Spinal cord (tissue), 10 donors: ENCODE results near the gene LUM. TPM values are rescaled to one million over a fixed set of nuclear protein-coding genes. Genes with fewer than 3 reads are reported as not detected.

Source experiments
- DNase-seq, 6 donors: peaks; one replicate each; pipeline versions ENCODE4 v3.0.0 to v3.0.0-alpha.2; 2013 to 2015; ENCODE audit warnings: low spot score in 6 of 6, low read depth in 4 of 6
- H3K27ac ChIP-seq: one replicate; pipeline ENCODE4 v1.5.1; 2013; ENCODE audit warnings: low read depth, low read length, control low read depth
- H3K27me3 ChIP-seq: one replicate; pipeline ENCODE4 v1.6.1; 2013; ENCODE audit warnings: low read length; ENCODE audit not compliant: control insufficient read depth, insufficient read depth
- H3K36me3 ChIP-seq: one replicate; pipeline ENCODE4 v1.6.1; 2013; ENCODE audit warnings: low read length; ENCODE audit not compliant: control insufficient read depth, insufficient read depth
- H3K4me1 ChIP-seq: one replicate; pipeline ENCODE4 v1.6.1; 2013; ENCODE audit warnings: low read length; ENCODE audit not compliant: control insufficient read depth, insufficient read depth
- H3K4me3 ChIP-seq: one replicate; pipeline ENCODE4 v1.5.1; 2013; ENCODE audit warnings: low read depth, low read length, control low read depth
- H3K9me3 ChIP-seq: one replicate; pipeline ENCODE4 v1.6.1; 2013; ENCODE audit warnings: low read length; ENCODE audit not compliant: control insufficient read depth, insufficient read depth
- WGBS: methylation state at CpG from one replicate; pipeline ENCODE4 v1.1.5; 2013; ENCODE audit warnings: missing lambda C conversion rate; ENCODE audit not compliant: insufficient coverage; 5-methylcytosine and 5-hydroxymethylcytosine counted together
- polyA plus RNA-seq, 2 donors: library from polyadenylated mRNA; unstranded; fragments of 120-200 nt; gene quantifications; one replicate each; pipeline ENCODE4 v1.2.1, GENCODE V29; 2013; ENCODE audit not compliant: insufficient read length in 2 of 2
- total RNA-seq, 2 donors: library from RNA; depleted of rRNA in 1 of 2; stranded (reverse); fragments of 120-200 nt in 1 of 2; fragments of >200 nt in 1 of 2; gene quantifications; one replicate each; pipeline versions ENCODE4 v1.2.3 to v1.2.4, GENCODE V29; 2013 to 2014
- donor health status: healthy.

LUM gene
- total and polyA plus RNA-seq, 4 donors, result 31.3 to 141 (median 84.5) TPM

DNA sequence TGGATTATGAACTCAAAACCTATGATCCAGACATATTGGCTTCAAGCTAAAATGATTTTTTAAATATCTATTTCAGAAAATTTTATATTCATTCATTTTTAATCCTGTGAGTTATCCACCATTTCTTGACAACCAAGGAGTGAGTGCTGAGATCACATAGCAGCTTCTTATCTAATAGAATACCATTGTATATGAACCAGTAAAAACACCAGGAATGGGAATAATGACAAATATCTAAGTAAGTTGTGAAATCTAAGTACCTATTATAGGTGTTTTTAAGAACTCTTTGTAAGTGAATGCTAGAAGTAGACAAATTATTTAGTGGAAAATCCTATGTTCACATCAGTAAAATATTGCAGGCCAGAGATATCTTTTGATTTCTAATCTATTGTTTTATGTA, 8.2 kb downstream of the LUM start:
- no peak overlapping the region for H3K27ac ChIP-seq
- H3K4me3 ChIP-seq, result no peak overlapping the region
- no peak for DNase-seq
- H3K4me1 ChIP-seq, result no peaks in the 10 kb centered on the region
- H3K27me3 ChIP-seq, result no peaks in the 10 kb centered on the region
- no peaks in the 10 kb centered on the region for H3K9me3 ChIP-seq
- no peaks in the 10 kb centered on the region for H3K36me3 ChIP-seq

- Histone ChIP-seq H3K36me3 (no peaks in the 10 kb centered on the region), H3K4me1 (no peaks in the 10 kb centered on the region), H3K9me3 (no peaks in the 10 kb centered on the region), H3K27ac (no peak overlapping the region), H3K27me3 (no peaks in the 10 kb centered on the region), H3K4me3 (no peak overlapping the region)
- no peak for DNase-seq
- no CpG with 5 or more reads among the region's 2 CpGs for WGBS
Measured at GRCh38 chr12:91100906-91101305, 10.4 kb downstream of the LUM start.

- WGBS, result 74% methylated on average over 2 of the region's 2 CpGs
- H3K4me1 ChIP-seq, result no peaks in the 10 kb centered on the region
- no peaks in the 10 kb centered on the region for H3K9me3 ChIP-seq
- DNase-seq, result no peak
- H3K27ac ChIP-seq, result no peak overlapping the region
- H3K36me3 ChIP-seq, result no peaks in the 10 kb centered on the region
- no peak overlapping the region for H3K4me3 ChIP-seq
- no peaks in the 10 kb centered on the region for H3K27me3 ChIP-seq
Measured at GRCh38 chr12:91099836-91100235, 11.5 kb downstream of the LUM start.

DNA sequence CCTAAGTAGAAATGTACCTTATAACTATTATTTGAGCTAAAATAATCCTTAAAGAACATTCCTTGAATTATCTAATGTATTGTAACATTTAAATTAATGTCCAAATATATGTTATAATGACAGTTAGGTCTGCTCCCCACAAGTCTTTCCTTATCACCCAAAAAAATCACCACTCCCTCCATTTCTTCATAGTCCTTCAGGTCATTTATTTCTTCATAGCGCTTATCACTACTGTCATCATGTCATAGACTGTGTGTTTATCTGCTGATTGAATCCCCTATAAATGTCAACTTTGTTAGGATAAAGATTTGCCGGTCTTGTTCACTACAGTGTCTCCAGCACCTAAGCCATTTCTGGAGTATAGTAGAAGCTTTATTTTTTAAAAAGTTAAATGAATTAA, 12.0 kb downstream of the LUM start:
- no peak for DNase-seq
- WGBS, result no CpG with 5 or more reads among the region's 2 CpGs
- H3K27me3 ChIP-seq, result no peaks in the 10 kb centered on the region
- no peaks in the 10 kb centered on the region for H3K36me3 ChIP-seq
- no peak overlapping the region for H3K27ac ChIP-seq
- H3K9me3 ChIP-seq, result no peaks in the 10 kb centered on the region
- H3K4me3 ChIP-seq, result no peak overlapping the region
- H3K4me1 ChIP-seq, result no peaks in the 10 kb centered on the region

GRCh38 chr12:91098941-91099340, 12.4 kb downstream of the LUM start:
- H3K36me3 ChIP-seq, result no peaks in the 10 kb centered on the region
- H3K4me1 ChIP-seq, result no peaks in the 10 kb centered on the region
- no CpG with 5 or more reads among the region's 3 CpGs for WGBS
- no peak overlapping the region for H3K27ac ChIP-seq
- H3K9me3 ChIP-seq, result no peaks in the 10 kb centered on the region
- no peak for DNase-seq
- H3K27me3 ChIP-seq, result no peaks in the 10 kb centered on the region
- no peak overlapping the region for H3K4me3 ChIP-seq

- H3K27me3 ChIP-seq, result no peaks in the 10 kb centered on the region
- H3K4me1 ChIP-seq, result no peaks in the 10 kb centered on the region
- DNase-seq, result no peak
- H3K27ac ChIP-seq, result no peak overlapping the region
- H3K4me3 ChIP-seq, result no peak overlapping the region
- H3K36me3 ChIP-seq, result no peaks in the 10 kb centered on the region
- no peaks in the 10 kb centered on the region for H3K9me3 ChIP-seq
Measured at GRCh38 chr12:91098461-91098860, 12.8 kb downstream of the LUM start.

DNA sequence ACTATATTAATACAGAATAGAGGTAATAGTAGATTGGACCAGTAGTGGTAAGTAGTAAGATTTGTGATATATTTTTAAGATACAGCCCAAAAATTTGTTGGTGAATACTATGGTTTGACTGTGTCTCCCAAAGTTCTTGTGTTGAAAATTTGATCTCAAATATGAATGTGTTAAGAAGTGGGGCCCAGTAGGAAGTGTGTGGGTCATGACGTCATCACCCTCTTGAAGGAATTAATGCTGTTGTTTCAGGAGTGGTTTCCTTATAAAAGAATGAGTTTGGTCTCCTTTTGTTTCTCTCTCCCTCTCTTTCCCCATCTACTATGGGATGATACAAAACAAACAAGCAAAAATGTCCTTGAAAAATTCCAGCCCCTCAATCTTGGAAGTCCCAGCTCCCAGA, 16.3 kb downstream of the LUM start:
- no peaks in the 10 kb centered on the region for H3K36me3 ChIP-seq
- no CpG with 5 or more reads among the region's 1 CpG for WGBS

DNA sequence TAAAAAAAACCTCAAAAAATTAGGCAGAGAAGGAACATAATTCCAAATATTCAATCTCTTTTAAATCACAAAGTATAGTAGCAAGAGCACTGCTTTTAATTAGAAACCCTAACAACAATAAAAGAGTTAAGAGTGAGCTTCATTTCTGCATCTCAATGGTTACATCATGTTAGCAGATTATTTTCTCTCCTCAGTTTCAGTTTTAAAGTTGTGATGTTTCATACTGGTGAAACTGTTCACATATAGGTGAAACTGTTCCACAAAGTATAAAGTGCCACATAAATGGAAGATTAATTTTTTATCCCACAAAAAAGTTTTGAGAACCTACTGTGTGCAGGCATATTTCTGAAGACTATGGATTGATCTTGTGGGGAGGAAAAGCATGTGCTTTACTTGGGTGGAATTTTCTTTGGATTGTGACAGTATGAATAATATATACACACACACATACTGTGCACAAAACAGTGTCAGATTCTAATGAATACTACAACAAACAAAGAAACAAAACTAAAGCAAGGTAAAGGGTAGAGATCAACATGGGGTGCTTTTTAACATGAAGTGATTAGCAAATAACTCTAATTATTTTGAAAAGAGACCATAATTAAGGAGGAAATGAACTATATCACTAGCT, 17.1 kb downstream of the LUM start:
- no peak for DNase-seq
- Histone ChIP-seq H3K27ac (no peak overlapping the region), H3K36me3 (no peaks in the 10 kb centered on the region), H3K4me1 (no peaks in the 10 kb centered on the region), H3K9me3 (peaks cover 3% of the 10 kb centered on the region), H3K4me3 (no peak overlapping the region), H3K27me3 (no peaks in the 10 kb centered on the region)

More for the DNA sequence above, 16.3 kb downstream of the LUM start:
- Histone ChIP-seq H3K9me3 (peaks cover under 1% of the 10 kb centered on the region), H3K4me1 (no peaks in the 10 kb centered on the region), H3K4me3 (no peak overlapping the region), H3K27ac (no peak overlapping the region), H3K27me3 (no peaks in the 10 kb centered on the region)
- no peak for DNase-seq

DNA sequence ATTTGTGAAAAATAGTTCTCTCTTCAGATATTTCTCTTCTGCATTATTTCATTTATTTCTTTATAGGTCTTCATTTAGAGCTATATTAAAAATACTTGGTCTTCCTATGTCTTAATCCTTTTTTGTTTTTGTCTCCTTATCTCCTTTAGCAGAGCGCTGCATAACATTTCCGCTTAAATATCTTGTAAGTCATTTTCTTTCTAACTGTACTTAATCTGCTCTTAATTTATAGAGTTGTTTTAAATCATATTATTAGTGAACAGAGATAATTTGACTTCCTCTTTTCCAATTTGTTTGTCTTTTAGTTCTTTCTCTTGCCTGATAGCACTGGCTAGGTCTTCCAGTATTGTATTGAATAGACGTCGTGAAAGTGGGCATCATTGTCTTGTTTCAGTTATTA, 18.0 kb downstream of the LUM start:
- no peak for DNase-seq
- WGBS, result no CpG with 5 or more reads among the region's 4 CpGs
- Histone ChIP-seq H3K36me3 (no peaks in the 10 kb centered on the region), H3K4me1 (no peaks in the 10 kb centered on the region), H3K9me3 (peaks cover 3% of the 10 kb centered on the region), H3K27me3 (no peaks in the 10 kb centered on the region), H3K27ac (no peak overlapping the region), H3K4me3 (no peak overlapping the region)

DNA sequence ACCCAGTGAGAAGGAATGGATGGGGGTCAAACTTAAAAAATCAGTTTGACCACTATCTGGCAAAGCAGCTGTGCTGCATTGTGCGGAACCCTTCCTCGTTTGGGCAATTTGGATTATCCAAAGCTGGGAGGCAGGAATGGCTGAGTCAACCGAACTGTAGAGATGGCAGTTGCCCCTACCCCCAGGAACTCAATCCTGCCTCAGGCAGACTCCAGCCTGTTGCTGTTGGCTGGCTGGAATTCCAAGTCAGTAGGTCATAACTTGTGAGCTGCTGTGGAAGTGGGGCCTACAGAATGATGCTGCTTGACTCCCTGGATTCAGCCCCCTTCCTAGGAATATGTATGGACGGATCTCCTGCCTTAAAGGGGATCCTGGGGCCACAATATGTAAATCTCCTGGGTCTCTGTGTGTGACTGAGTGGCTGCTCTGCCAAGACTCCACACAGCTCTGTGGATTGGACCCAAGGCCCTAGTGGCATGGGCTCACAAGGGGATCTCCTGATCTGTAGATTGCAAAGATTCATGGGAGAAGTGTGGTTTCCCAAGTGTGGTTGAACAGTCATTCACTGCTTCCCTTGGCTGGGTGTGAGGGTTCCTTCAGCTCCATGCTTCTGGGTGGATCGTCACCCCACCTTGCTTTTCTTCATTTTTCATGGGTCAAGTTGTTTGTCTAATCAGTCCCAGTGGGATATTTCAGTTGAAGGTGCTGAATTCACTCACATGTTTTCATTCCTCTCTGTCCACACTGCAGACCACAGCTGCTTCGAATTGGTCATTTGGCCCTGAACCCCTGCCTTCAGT, 19.2 kb downstream of the LUM start:
- DNase-seq, result no peak
- WGBS, result 66% methylated on average over 4 of the region's 6 CpGs
- H3K4me1 ChIP-seq, result no peaks in the 10 kb centered on the region
- H3K36me3 ChIP-seq, result no peaks in the 10 kb centered on the region
- no peaks in the 10 kb centered on the region for H3K27me3 ChIP-seq
- peaks cover 4% of the 10 kb centered on the region for H3K9me3 ChIP-seq
- H3K27ac ChIP-seq, result no peak overlapping the region
- H3K4me3 ChIP-seq, result no peak overlapping the region
